GM23338 (cell line): ENCODE data around the gene ICAM5.

Experiments
- CTCF ChIP-seq, 2 experiments: fragments of 200-600 bp in 1 of 2; sonication (generic) in 1 of 2; conservative IDR thresholded peaks; 2 replicates each; pipeline versions ENCODE4 v1.5.1 to v1.6.1; 2016 to 2017; ENCODE audit warnings: antibody characterized with exemption in 2 of 2, low read depth in 2 of 2, mild to moderate bottlenecking in 2 of 2, moderate library complexity in 1 of 2
- EZH2 ChIP-seq: fragments of 200-600 bp; sonication (generic); IDR thresholded peaks from one replicate; pipeline ENCODE4 v1.8.0; 2017; ENCODE audit warnings: antibody characterized with exemption, mild to moderate bottlenecking, low read depth; ENCODE audit not compliant: unreplicated experiment
- EZH2phosphoT487 ChIP-seq: fragments of 200-600 bp; sonication (generic); IDR thresholded peaks from one replicate; pipeline ENCODE4 v1.8.1; 2018; ENCODE audit warnings: antibody characterized with exemption; ENCODE audit not compliant: unreplicated experiment
- POLR2AphosphoS5 ChIP-seq: IDR thresholded peaks from 2 replicates; pipeline ENCODE4 v1.6.1; 2016; ENCODE audit warnings: antibody characterized with exemption, low read depth
- REST ChIP-seq: IDR thresholded peaks from one replicate; pipeline ENCODE4 v1.6.1; 2018; ENCODE audit warnings: antibody characterized with exemption; ENCODE audit not compliant: unreplicated experiment
- ZNF331 ChIP-seq: fragments of 250-450 bp; sonication (Bioruptor Pico); IDR thresholded peaks from 2 replicates; pipeline ENCODE4 v1.5.0; 2020; ENCODE audit warnings: low read depth, mild to moderate bottlenecking, moderate library complexity
- TF ChIP-seq, protein P1 (sequence below): IDR thresholded peaks from 2 replicates; pipeline ENCODE4 v1.6.1; 2016; ENCODE audit warnings: antibody characterized with exemption

- no peak for TF ChIP-seq CTCF (conservative IDR thresholded peaks at IDR 0.05; ENCODE audit: low read depth in 2 of 2)
- TF ChIP-seq ZNF331 (CRISPR knock-in tag): no peak
- TF ChIP-seq POLR2AphosphoS5: no peak
- no peak for TF ChIP-seq EZH2phosphoT487
- TF ChIP-seq, protein P1, sequence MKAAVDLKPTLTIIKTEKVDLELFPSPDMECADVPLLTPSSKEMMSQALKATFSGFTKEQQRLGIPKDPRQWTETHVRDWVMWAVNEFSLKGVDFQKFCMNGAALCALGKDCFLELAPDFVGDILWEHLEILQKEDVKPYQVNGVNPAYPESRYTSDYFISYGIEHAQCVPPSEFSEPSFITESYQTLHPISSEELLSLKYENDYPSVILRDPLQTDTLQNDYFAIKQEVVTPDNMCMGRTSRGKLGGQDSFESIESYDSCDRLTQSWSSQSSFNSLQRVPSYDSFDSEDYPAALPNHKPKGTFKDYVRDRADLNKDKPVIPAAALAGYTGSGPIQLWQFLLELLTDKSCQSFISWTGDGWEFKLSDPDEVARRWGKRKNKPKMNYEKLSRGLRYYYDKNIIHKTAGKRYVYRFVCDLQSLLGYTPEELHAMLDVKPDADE: no peak
- TF ChIP-seq EZH2: peak; percentile 58
- TF ChIP-seq REST: no peak
Measured at GRCh38 chr19:10289836-10290356, at the start of gene ICAM5.
